Mesenchymal stem cell (in vitro differentiated cells and primary cell): ENCODE results near the gene SLC9A6.

Experiments used
- DNase-seq: peaks from one replicate; pipeline ENCODE4 v3.0.0-alpha.2; 2013
- H2AFZ ChIP-seq: one replicate; pipeline ENCODE4 v1.6.1; 2013; ENCODE audit warnings: low read depth, mild to moderate bottlenecking, control low read depth, inconsistent platforms, low read length, moderate library complexity
- H2AK5ac ChIP-seq: 2 replicates; pipeline ENCODE4 v1.6.1; 2013; ENCODE audit warnings: low read length, moderate library complexity, mild to moderate bottlenecking, inconsistent platforms; ENCODE audit not compliant: severe bottlenecking
- H2BK120ac ChIP-seq: one replicate; pipeline ENCODE4 v1.6.1; 2013; ENCODE audit warnings: low read depth, mild to moderate bottlenecking, inconsistent platforms, low read length, moderate library complexity
- H2BK12ac ChIP-seq, 2 experiments: one replicate each; pipeline ENCODE4 v1.6.1; 2013; ENCODE audit warnings: inconsistent platforms in 2 of 2, low read length in 2 of 2, mild to moderate bottlenecking in 2 of 2, moderate library complexity in 2 of 2, control low read depth in 1 of 2
- H2BK15ac ChIP-seq: one replicate; pipeline ENCODE4 v1.6.1; 2013; ENCODE audit warnings: mild to moderate bottlenecking, low read depth, inconsistent platforms; ENCODE audit not compliant: poor library complexity, severe bottlenecking
- H2BK5ac ChIP-seq: 2 replicates; pipeline ENCODE4 v1.6.1; 2013; ENCODE audit warnings: low read depth, mild to moderate bottlenecking, low read length, control low read depth, inconsistent platforms; ENCODE audit not compliant: poor library complexity, severe bottlenecking
- H3K14ac ChIP-seq, 2 experiments: one replicate each; pipeline ENCODE4 v1.6.1; 2013; ENCODE audit warnings: inconsistent platforms in 2 of 2, low read length in 2 of 2, control low read depth in 1 of 2, mild to moderate bottlenecking in 1 of 2, moderate library complexity in 1 of 2
- H3K18ac ChIP-seq, 2 experiments: one replicate each; pipeline ENCODE4 v1.6.1; 2013; ENCODE audit warnings: inconsistent platforms in 2 of 2, low read length in 2 of 2, control low read depth in 1 of 2, low read depth in 1 of 2, mild to moderate bottlenecking in 1 of 2
- H3K23ac ChIP-seq, 2 experiments: one replicate each; pipeline ENCODE4 v1.6.1; 2013; ENCODE audit warnings: inconsistent platforms in 2 of 2, low read length in 2 of 2, mild to moderate bottlenecking in 2 of 2, moderate library complexity in 2 of 2, control low read depth in 1 of 2
- H3K27ac ChIP-seq: 2 replicates; pipeline ENCODE4 v1.5.1; 2013; ENCODE audit warnings: mild to moderate bottlenecking, moderate library complexity, low read length, control low read depth, inconsistent platforms; ENCODE audit not compliant: poor library complexity, severe bottlenecking
- H3K27me3 ChIP-seq, 2 experiments: 2 replicates each; pipeline versions ENCODE4 v1.6.1 to v1.7.0; 2013; ENCODE audit warnings: low read length in 2 of 2, mild to moderate bottlenecking in 2 of 2, moderate library complexity in 2 of 2, control low read depth in 1 of 2, inconsistent platforms in 1 of 2; ENCODE audit not compliant: control insufficient read depth in 1 of 2, insufficient read depth in 1 of 2
- H3K36me3 ChIP-seq, 2 experiments: 2 replicates each; pipeline versions ENCODE4 v1.6.1 to v1.7.0; 2013; ENCODE audit warnings: low read length in 2 of 2, control low read depth in 1 of 2, inconsistent platforms in 1 of 2, low read depth in 1 of 2, mild to moderate bottlenecking in 1 of 2; ENCODE audit not compliant: insufficient read depth in 2 of 2, control insufficient read depth in 1 of 2
- H3K4ac ChIP-seq, 2 experiments: one replicate each; pipeline ENCODE4 v1.6.1; 2013; ENCODE audit warnings: inconsistent platforms in 2 of 2, low read length in 2 of 2, mild to moderate bottlenecking in 2 of 2, moderate library complexity in 2 of 2, control low read depth in 1 of 2, low read depth in 1 of 2
- H3K4me1 ChIP-seq: 2 replicates; pipeline ENCODE4 v1.6.1; 2013; ENCODE audit warnings: low read depth, low read length, control low read depth; ENCODE audit not compliant: control insufficient read depth, insufficient read depth
- H3K4me2 ChIP-seq: 2 replicates; pipeline ENCODE4 v1.6.1; 2013; ENCODE audit warnings: low read length, mild to moderate bottlenecking, inconsistent platforms; ENCODE audit not compliant: poor library complexity, severe bottlenecking
- H3K4me3 ChIP-seq, 2 experiments: 2 replicates each; pipeline versions ENCODE4 v1.5.1 to v1.7.0; 2013; ENCODE audit warnings: low read length in 2 of 2, mild to moderate bottlenecking in 2 of 2, control low read depth in 1 of 2, low read depth in 1 of 2; ENCODE audit not compliant: insufficient read depth in 1 of 2
- H3K79me1 ChIP-seq: replicated peaks from 2 replicates; pipeline ENCODE4 v1.6.1; 2013; ENCODE audit warnings: mild to moderate bottlenecking, control low read depth, low read length, inconsistent platforms; ENCODE audit not compliant: poor library complexity, severe bottlenecking
- H3K9ac ChIP-seq: 2 replicates; pipeline ENCODE4 v1.7.0; 2013; ENCODE audit warnings: mild to moderate bottlenecking, low read length, moderate library complexity
- H3K9me3 ChIP-seq: 2 replicates; pipeline ENCODE4 v1.7.0; 2013; ENCODE audit warnings: mild to moderate bottlenecking, low read length; ENCODE audit not compliant: control insufficient read depth
- H4K8ac ChIP-seq: one replicate; pipeline ENCODE4 v1.6.1; 2013; ENCODE audit warnings: inconsistent platforms, mild to moderate bottlenecking, low read length, moderate library complexity
- H4K91ac ChIP-seq: one replicate; pipeline ENCODE4 v1.6.1; 2013; ENCODE audit warnings: mild to moderate bottlenecking, low read length, inconsistent platforms
- WGBS: methylation state at CpG from one replicate; pipeline ENCODE4 v1.1.7; 2013; ENCODE audit warnings: mixed read lengths; 5-methylcytosine and 5-hydroxymethylcytosine counted together

The SLC9A6 gene

DNA sequence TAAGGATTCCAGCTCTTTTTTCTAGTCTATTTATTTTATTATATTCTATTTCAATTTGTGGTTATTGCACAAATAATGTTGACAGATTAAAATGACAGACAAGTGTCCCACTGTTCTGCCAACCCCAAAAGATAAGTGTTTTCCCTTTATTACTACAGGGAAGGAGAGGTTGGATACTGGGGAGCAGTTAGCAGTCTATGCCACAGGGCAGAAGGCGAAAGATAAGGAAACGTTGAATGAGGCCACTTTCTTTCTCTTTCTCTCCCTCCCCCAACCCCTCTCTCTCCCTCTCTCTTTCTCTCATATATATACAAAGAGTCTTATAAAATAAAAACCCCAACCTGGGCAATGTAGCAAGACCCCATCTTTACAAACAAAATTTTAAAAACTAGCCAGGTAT, 31.6 kb downstream of the SLC9A6 start:
- Histone ChIP-seq H3K23ac (no peak overlapping the region), H4K8ac (no peak overlapping the region), H2AK5ac (no peak overlapping the region), H3K4me3 (no peak overlapping the region), H3K4ac (no peak overlapping the region), H3K18ac (no peak overlapping the region), H3K4me2 (no peak overlapping the region), H2BK5ac (no peak overlapping the region), H2BK120ac (no peak overlapping the region), H3K27ac (no peak overlapping the region), H3K9me3 (no peaks in the 10 kb centered on the region), H3K4me1 (no peaks in the 10 kb centered on the region), H3K14ac (no peak overlapping the region), H3K27me3 (peaks cover 0 to 13% of the 10 kb centered on the region in 2 experiments), H2AFZ (no peak overlapping the region), H4K91ac (no peak overlapping the region), H3K9ac (no peak overlapping the region), H3K79me1 (no peaks in the 10 kb centered on the region), H2BK15ac (no peak overlapping the region), H2BK12ac (no peak overlapping the region), H3K36me3 (peaks cover 3 to 25% of the 10 kb centered on the region in 2 experiments)
- no CpG with 5 or more reads among the region's 2 CpGs for whole genome bisulfite sequencing
- no peak for DNase-seq

- H3K4me1 ChIP-seq = no peaks in the 10 kb centered on the region
- H3K4me3 ChIP-seq = no peak overlapping the region
- H3K27me3 ChIP-seq = peaks cover 0 to 13% of the 10 kb centered on the region in 2 experiments
- no peak overlapping the region for H3K18ac ChIP-seq
- no peak overlapping the region for H2AFZ ChIP-seq
- peaks cover 3 to 15% of the 10 kb centered on the region in 2 experiments for H3K36me3 ChIP-seq
- WGBS = no CpG with 5 or more reads among the region's 5 CpGs
- H2BK15ac ChIP-seq = no peak overlapping the region
- no peaks in the 10 kb centered on the region for H3K9me3 ChIP-seq
- H2BK5ac ChIP-seq = no peak overlapping the region
- no peak overlapping the region for H2AK5ac ChIP-seq
- H3K9ac ChIP-seq = no peak overlapping the region
- no peak overlapping the region for H2BK12ac ChIP-seq
- H3K4me2 ChIP-seq = no peak overlapping the region
- no peak overlapping the region for H3K4ac ChIP-seq
- no peaks in the 10 kb centered on the region for H3K79me1 ChIP-seq
- no peak overlapping the region for H2BK120ac ChIP-seq
- H4K8ac ChIP-seq = no peak overlapping the region
- H3K23ac ChIP-seq = no peak overlapping the region
- no peak for DNase-seq
- H3K14ac ChIP-seq = no peak overlapping the region
- no peak overlapping the region for H3K27ac ChIP-seq
- no peak overlapping the region for H4K91ac ChIP-seq
Observed at GRCh38 chrX:136019226-136019625, 34.0 kb downstream of the SLC9A6 start.

DNA sequence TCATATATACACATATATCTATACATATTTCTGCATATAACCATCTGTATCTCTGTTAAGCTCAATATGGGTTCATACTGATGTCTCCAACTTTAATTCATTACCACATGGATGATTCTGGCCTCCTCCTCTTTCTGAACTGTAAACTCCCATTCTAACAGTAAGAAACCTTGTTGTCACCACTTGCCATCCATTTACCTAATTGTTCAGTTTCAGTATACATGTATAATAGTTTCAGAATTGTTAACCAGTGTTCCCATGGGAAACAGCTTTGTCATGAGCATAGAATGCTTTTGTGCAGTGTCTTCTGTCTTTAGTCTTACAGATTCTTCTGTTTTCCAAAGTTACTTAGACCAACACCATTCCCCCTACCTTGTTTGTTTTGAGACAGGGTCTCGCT, 35.9 kb downstream of the SLC9A6 start:
- Histone ChIP-seq H4K8ac (no peak overlapping the region), H3K4me2 (no peak overlapping the region)
- 100% methylated on average over 1 of the region's 1 CpG for WGBS

GRCh38 chrX:136021903-136022302, 36.7 kb downstream of the SLC9A6 start:
- Histone ChIP-seq H3K23ac (no peak overlapping the region), H2BK120ac (no peak overlapping the region), H3K9me3 (no peaks in the 10 kb centered on the region), H3K14ac (no peak overlapping the region), H2BK15ac (no peak overlapping the region), H3K79me1 (no peaks in the 10 kb centered on the region), H2BK12ac (no peak overlapping the region), H3K27me3 (peaks cover 0 to 10% of the 10 kb centered on the region in 2 experiments), H3K4me3 (no peak overlapping the region), H3K9ac (no peak overlapping the region), H4K91ac (no peak overlapping the region), H3K4ac (no peak overlapping the region), H3K18ac (no peak overlapping the region), H2AK5ac (no peak overlapping the region), H2BK5ac (no peak overlapping the region), H3K36me3 (peaks cover 3 to 13% of the 10 kb centered on the region in 2 experiments), H3K4me1 (no peaks in the 10 kb centered on the region), H2AFZ (no peak overlapping the region), H3K27ac (no peak overlapping the region), H3K4me2 (no peak overlapping the region), H4K8ac (no peak overlapping the region)
- no peak for DNase-seq
- no CpG with 5 or more reads among the region's 1 CpG for WGBS

More for the DNA sequence above, 35.9 kb downstream of the SLC9A6 start:
- Histone ChIP-seq H3K18ac (no peak overlapping the region), H2AFZ (no peak overlapping the region), H3K9ac (no peak overlapping the region), H2AK5ac (no peak overlapping the region), H3K79me1 (no peaks in the 10 kb centered on the region), H3K23ac (no peak overlapping the region), H2BK120ac (no peak overlapping the region), H3K9me3 (no peaks in the 10 kb centered on the region), H3K4me3 (no peak overlapping the region), H3K14ac (no peak overlapping the region), H3K4me1 (no peaks in the 10 kb centered on the region), H3K4ac (no peak overlapping the region), H3K27me3 (peaks cover 0 to 13% of the 10 kb centered on the region in 2 experiments), H2BK5ac (no peak overlapping the region), H4K91ac (no peak overlapping the region), H2BK12ac (no peak overlapping the region), H2BK15ac (no peak overlapping the region), H3K36me3 (peaks cover 3 to 15% of the 10 kb centered on the region in 2 experiments), H3K27ac (no peak overlapping the region)
- DNase-seq = no peak
